K562 (cell line): ENCODE results near the gene MED28. TPM values are rescaled to one million over a fixed set of nuclear protein-coding genes. Genes with fewer than 3 reads are reported as not detected.

Experiments
- CXXC5 ChIP-seq: fragments of 250-450 bp; sonication (Bioruptor Pico); IDR thresholded peaks from 2 replicates; pipeline ENCODE4 v1.8.0; 2022; ENCODE audit warnings: inconsistent platforms, mild to moderate bottlenecking, moderate library complexity
- ESRRA ChIP-seq: fragments of 450-650 bp; IDR thresholded peaks from 2 replicates; pipeline ENCODE4 v1.6.1; 2014; ENCODE audit warnings: low read depth, mild to moderate bottlenecking, moderate library complexity, borderline replicate concordance
- HCFC1 ChIP-seq: IDR thresholded peaks from 2 replicates; pipeline ENCODE4 v1.6.1; 2012; ENCODE audit warnings: low read depth, low read length, improper control_type of control experiment
- HIVEP1 ChIP-seq: fragments of 250-450 bp; sonication (Bioruptor Pico); IDR thresholded peaks from 2 replicates; pipeline ENCODE4 v1.4.0; 2020; ENCODE audit warnings: mild to moderate bottlenecking
- HNRNPL ChIP-seq: fragments of 200-400 bp; formaldehyde crosslinking; IDR thresholded peaks from 2 replicates; pipeline ENCODE4 v1.6.1; 2017; ENCODE audit warnings: low read depth, mild to moderate bottlenecking, low read length
- KDM5B ChIP-seq: fragments of 200-600 bp; sonication (generic); IDR thresholded peaks from 2 replicates; pipeline ENCODE4 v1.6.1; 2012; ENCODE audit warnings: low read depth, mild to moderate bottlenecking, moderate library complexity, low read length, control low read depth, inconsistent platforms; ENCODE audit not compliant: insufficient replicate concordance
- NR1H2 ChIP-seq: sonication (generic); formaldehyde crosslinking; IDR thresholded peaks from 2 replicates; pipeline ENCODE4 v1.4.0; 2020; ENCODE audit warnings: mild to moderate bottlenecking, missing genetic modification reagents
- polyA plus RNA-seq, 8 experiments: library from polyadenylated mRNA; depleted of rRNA in 4 of 8; stranded (reverse) in 5 of 8; unstranded in 3 of 8; fragments of >200 nt; fragmentation: Nextera tagmentation in 2 of 8; fragmentation: Illumina TruSeq in 1 of 8; extraction: Ambion mirVana in 2 of 8; extraction: Trizol in 1 of 8; gene quantifications; 2 replicates each; pipeline versions ENCODE4 v1.2.1 to v1.2.3, GENCODE V29; 2011 to 2014; ENCODE audit warnings: inconsistent platforms in 1 of 8, missing spikeins in 1 of 8
- total RNA-seq, 7 experiments: library from RNA; depleted of rRNA in 6 of 7; stranded (reverse); fragments of >200 nt in 6 of 7; fragmentation: Illumina TruSeq in 2 of 7; extraction: Trizol in 2 of 7; gene quantifications; 2 replicates each; pipeline versions ENCODE4 v1.2.1 to v1.2.3, GENCODE V29; 2011 to 2021; ENCODE audit warnings: low replicate concordance in 1 of 7
- TF ChIP-seq, protein P1 (sequence below), 2 experiments: fragments of 450-650 bp; IDR thresholded peaks; 2 replicates each; pipeline ENCODE4 v1.6.1; 2018; ENCODE audit warnings: mild to moderate bottlenecking in 2 of 2, low read depth in 1 of 2; ENCODE audit not compliant: partially characterized antibody in 2 of 2
- TF ChIP-seq, protein P2 (sequence below), 2 experiments: fragments of 450-650 bp; conservative IDR thresholded peaks; 2 replicates each; pipeline ENCODE4 v1.6.1; 2017; ENCODE audit warnings: mild to moderate bottlenecking in 2 of 2, moderate library complexity in 2 of 2
- TF ChIP-seq, protein P3 (sequence below): conservative IDR thresholded peaks from 2 replicates; pipeline ENCODE4 v1.6.1; 2011; ENCODE audit warnings: low read depth, mild to moderate bottlenecking, low read length; ENCODE audit not compliant: control insufficient read depth
- TF ChIP-seq, protein P4 (sequence below): fragments of 450-650 bp; formaldehyde crosslinking; IDR thresholded peaks from 2 replicates; pipeline ENCODE4 v1.4.0; 2020; ENCODE audit warnings: mild to moderate bottlenecking, mixed read lengths
- TF ChIP-seq, protein P5 (sequence below), 2 experiments: fragments of 450-650 bp in 1 of 2; IDR thresholded peaks; 2 replicates each; pipeline ENCODE4 v1.6.1; 2011 to 2017; ENCODE audit warnings: low read depth in 2 of 2, antibody characterized with exemption in 1 of 2, borderline replicate concordance in 1 of 2, low read length in 1 of 2, mild to moderate bottlenecking in 1 of 2, mixed read lengths in 1 of 2; ENCODE audit not compliant: control insufficient read depth in 1 of 2

The MED28 gene
- total and polyA plus RNA-seq, 9 of the 15 experiments (the other 6 are each of a cell fraction or from before 2014, with no cell fraction given) = 15.5 to 93.8 (median 50.5) TPM

DNA sequence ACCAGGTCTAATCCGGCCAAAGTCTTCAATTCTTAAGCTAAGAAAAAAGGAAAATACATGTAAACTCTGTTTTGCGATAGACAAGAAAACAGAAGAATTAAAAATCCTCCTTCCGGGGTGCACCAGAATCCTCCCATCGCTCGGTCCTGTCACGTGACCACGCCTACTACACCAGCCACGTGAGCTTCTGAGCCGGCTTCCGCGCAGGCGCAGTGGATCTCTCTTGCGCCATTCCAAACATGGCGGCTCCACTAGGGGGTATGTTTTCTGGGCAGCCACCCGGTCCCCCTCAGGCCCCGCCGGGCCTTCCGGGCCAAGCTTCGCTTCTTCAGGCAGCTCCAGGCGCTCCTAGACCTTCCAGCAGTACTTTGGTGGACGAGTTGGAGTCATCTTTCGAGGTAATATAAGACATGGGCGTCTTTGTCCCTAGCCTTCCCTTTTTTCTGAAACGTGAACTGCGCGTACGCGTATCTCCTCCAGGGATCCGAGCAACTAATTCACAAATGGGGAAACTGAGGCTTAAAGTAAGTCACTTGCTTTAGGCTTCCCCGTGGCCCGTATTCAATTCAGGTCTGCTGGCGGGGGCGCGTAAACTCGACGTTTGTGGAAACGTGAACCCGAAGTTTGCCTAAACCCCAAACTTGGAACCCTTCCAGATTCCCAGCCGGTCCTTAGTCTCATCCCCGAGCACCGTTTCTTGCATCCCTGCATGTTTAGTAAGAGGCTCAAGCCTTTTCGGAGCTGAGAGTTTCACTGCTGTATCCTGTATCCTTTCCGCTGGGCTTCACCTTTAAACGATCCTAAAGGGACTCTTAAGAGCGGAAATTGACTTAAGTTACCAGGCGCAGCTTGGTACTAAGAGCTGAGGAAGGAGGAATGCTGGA, at the start of gene MED28 (continued):
- TF ChIP-seq, protein P1, sequence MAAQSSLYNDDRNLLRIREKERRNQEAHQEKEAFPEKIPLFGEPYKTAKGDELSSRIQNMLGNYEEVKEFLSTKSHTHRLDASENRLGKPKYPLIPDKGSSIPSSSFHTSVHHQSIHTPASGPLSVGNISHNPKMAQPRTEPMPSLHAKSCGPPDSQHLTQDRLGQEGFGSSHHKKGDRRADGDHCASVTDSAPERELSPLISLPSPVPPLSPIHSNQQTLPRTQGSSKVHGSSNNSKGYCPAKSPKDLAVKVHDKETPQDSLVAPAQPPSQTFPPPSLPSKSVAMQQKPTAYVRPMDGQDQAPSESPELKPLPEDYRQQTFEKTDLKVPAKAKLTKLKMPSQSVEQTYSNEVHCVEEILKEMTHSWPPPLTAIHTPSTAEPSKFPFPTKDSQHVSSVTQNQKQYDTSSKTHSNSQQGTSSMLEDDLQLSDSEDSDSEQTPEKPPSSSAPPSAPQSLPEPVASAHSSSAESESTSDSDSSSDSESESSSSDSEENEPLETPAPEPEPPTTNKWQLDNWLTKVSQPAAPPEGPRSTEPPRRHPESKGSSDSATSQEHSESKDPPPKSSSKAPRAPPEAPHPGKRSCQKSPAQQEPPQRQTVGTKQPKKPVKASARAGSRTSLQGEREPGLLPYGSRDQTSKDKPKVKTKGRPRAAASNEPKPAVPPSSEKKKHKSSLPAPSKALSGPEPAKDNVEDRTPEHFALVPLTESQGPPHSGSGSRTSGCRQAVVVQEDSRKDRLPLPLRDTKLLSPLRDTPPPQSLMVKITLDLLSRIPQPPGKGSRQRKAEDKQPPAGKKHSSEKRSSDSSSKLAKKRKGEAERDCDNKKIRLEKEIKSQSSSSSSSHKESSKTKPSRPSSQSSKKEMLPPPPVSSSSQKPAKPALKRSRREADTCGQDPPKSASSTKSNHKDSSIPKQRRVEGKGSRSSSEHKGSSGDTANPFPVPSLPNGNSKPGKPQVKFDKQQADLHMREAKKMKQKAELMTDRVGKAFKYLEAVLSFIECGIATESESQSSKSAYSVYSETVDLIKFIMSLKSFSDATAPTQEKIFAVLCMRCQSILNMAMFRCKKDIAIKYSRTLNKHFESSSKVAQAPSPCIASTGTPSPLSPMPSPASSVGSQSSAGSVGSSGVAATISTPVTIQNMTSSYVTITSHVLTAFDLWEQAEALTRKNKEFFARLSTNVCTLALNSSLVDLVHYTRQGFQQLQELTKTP (IDR thresholded peaks at IDR 0.05; ENCODE audit: low read depth in 1 of 2, partially characterized antibody in 2 of 2) = peak; percentile 28 to 82
- TF ChIP-seq, protein P2, sequence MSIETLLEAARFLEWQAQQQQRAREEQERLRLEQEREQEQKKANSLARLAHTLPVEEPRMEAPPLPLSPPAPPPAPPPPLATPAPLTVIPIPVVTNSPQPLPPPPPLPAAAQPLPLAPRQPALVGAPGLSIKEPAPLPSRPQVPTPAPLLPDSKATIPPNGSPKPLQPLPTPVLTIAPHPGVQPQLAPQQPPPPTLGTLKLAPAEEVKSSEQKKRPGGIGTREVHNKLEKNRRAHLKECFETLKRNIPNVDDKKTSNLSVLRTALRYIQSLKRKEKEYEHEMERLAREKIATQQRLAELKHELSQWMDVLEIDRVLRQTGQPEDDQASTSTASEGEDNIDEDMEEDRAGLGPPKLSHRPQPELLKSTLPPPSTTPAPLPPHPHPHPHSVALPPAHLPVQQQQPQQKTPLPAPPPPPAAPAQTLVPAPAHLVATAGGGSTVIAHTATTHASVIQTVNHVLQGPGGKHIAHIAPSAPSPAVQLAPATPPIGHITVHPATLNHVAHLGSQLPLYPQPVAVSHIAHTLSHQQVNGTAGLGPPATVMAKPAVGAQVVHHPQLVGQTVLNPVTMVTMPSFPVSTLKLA (conservative IDR thresholded peaks at IDR 0.05) = peak; percentile 89 to 94
- TF ChIP-seq CXXC5 (CRISPR knock-in tag) (peak; percentile 85), ESRRA (no peak), HIVEP1 (CRISPR knock-in tag) (no peak), NR1H2 (CRISPR knock-in tag) (no peak), HCFC1 (peak; percentile 55), KDM5B (peak; percentile 83), HNRNPL (no peak)
- TF ChIP-seq, protein P3, sequence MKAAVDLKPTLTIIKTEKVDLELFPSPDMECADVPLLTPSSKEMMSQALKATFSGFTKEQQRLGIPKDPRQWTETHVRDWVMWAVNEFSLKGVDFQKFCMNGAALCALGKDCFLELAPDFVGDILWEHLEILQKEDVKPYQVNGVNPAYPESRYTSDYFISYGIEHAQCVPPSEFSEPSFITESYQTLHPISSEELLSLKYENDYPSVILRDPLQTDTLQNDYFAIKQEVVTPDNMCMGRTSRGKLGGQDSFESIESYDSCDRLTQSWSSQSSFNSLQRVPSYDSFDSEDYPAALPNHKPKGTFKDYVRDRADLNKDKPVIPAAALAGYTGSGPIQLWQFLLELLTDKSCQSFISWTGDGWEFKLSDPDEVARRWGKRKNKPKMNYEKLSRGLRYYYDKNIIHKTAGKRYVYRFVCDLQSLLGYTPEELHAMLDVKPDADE = peak; percentile 56; the same call in 1 of the 2 replicates
- TF ChIP-seq, protein P4, sequence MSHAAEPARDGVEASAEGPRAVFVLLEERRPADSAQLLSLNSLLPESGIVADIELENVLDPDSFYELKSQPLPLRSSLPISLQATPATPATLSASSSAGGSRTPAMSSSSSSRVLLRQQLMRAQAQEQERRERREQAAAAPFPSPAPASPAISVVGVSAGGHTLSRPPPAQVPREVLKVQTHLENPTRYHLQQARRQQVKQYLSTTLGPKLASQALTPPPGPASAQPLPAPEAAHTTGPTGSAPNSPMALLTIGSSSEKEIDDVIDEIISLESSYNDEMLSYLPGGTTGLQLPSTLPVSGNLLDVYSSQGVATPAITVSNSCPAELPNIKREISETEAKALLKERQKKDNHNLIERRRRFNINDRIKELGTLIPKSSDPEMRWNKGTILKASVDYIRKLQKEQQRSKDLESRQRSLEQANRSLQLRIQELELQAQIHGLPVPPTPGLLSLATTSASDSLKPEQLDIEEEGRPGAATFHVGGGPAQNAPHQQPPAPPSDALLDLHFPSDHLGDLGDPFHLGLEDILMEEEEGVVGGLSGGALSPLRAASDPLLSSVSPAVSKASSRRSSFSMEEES (CRISPR knock-in tag) = peak; percentile 100
- TF ChIP-seq, protein P5, sequence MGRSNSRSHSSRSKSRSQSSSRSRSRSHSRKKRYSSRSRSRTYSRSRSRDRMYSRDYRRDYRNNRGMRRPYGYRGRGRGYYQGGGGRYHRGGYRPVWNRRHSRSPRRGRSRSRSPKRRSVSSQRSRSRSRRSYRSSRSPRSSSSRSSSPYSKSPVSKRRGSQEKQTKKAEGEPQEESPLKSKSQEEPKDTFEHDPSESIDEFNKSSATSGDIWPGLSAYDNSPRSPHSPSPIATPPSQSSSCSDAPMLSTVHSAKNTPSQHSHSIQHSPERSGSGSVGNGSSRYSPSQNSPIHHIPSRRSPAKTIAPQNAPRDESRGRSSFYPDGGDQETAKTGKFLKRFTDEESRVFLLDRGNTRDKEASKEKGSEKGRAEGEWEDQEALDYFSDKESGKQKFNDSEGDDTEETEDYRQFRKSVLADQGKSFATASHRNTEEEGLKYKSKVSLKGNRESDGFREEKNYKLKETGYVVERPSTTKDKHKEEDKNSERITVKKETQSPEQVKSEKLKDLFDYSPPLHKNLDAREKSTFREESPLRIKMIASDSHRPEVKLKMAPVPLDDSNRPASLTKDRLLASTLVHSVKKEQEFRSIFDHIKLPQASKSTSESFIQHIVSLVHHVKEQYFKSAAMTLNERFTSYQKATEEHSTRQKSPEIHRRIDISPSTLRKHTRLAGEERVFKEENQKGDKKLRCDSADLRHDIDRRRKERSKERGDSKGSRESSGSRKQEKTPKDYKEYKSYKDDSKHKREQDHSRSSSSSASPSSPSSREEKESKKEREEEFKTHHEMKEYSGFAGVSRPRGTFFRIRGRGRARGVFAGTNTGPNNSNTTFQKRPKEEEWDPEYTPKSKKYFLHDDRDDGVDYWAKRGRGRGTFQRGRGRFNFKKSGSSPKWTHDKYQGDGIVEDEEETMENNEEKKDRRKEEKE (IDR thresholded peaks at IDR 0.05; ENCODE audit: borderline replicate concordance in 1 of 2, control insufficient read depth in 1 of 2, low read depth in 2 of 2, low read length in 1 of 2) = no peak
